HepG2 (cell line): ENCODE data around the gene UBAP1L. TPM values are rescaled to one million over a fixed set of nuclear protein-coding genes. Genes with fewer than 3 reads are reported as not detected.

ENCODE experiments used
- ARID3A ChIP-seq: IDR thresholded peaks from 2 replicates; pipeline ENCODE4 v1.6.1; 2012; ENCODE audit warnings: low read depth, low read length, improper control_type of control experiment
- BCL3 ChIP-seq: sonication (generic); formaldehyde crosslinking; IDR thresholded peaks from 2 replicates; pipeline ENCODE4 v1.5.1; 2020; ENCODE audit warnings: mild to moderate bottlenecking, missing genetic modification reagents, moderate library complexity
- EHMT2 ChIP-seq: fragments of 200-600 bp; sonication (generic); IDR thresholded peaks from 2 replicates; pipeline ENCODE4 v1.7.0; 2017; ENCODE audit warnings: antibody characterized with exemption, low read depth, low read length, borderline replicate concordance
- GATAD1 ChIP-seq: IDR thresholded peaks from 2 replicates; pipeline ENCODE4 v1.6.1; 2016; ENCODE audit warnings: missing genetic modification reagents, missing compliant biosample characterization
- KDM4B ChIP-seq: sonication (generic); formaldehyde crosslinking; IDR thresholded peaks from 2 replicates; pipeline ENCODE4 v1.4.0; 2020; ENCODE audit warnings: missing genetic modification reagents
- MXI1 ChIP-seq: IDR thresholded peaks from 3 replicates; pipeline ENCODE4 v1.6.1; 2012; ENCODE audit warnings: low read depth, low read length, inconsistent platforms, borderline replicate concordance
- MYPOP ChIP-seq: sonication (generic); formaldehyde crosslinking; IDR thresholded peaks from 2 replicates; pipeline ENCODE4 v1.8.1; 2023; ENCODE audit warnings: mild to moderate bottlenecking, moderate library complexity, missing genetic modification reagents
- NCOR1 ChIP-seq: fragments of 200-600 bp; sonication (generic); IDR thresholded peaks from 2 replicates; pipeline ENCODE4 v1.7.0; 2017; ENCODE audit warnings: antibody characterized with exemption, low read length, borderline replicate concordance
- NKX3-1 ChIP-seq: sonication (generic); formaldehyde crosslinking; IDR thresholded peaks from 2 replicates; pipeline ENCODE4 v1.5.0; 2020; ENCODE audit warnings: missing genetic modification reagents
- TBX3 ChIP-seq: fragments of 450-650 bp; IDR thresholded peaks from 2 replicates; pipeline ENCODE4 v1.6.1; 2017; ENCODE audit warnings: antibody characterized with exemption, mild to moderate bottlenecking, inconsistent platforms, borderline replicate concordance
- THAP7 ChIP-seq: sonication (generic); formaldehyde crosslinking; IDR thresholded peaks from 2 replicates; pipeline ENCODE4 v1.8.1; 2023; ENCODE audit warnings: mild to moderate bottlenecking, missing genetic modification reagents
- USF2 ChIP-seq, 2 experiments: sonication (generic) in 1 of 2; formaldehyde crosslinking in 1 of 2; IDR thresholded peaks; 2 replicates each; pipeline versions ENCODE4 v1.5.1 to v1.6.1; 2011 to 2020; ENCODE audit warnings: borderline replicate concordance in 1 of 2, low read depth in 1 of 2, low read length in 1 of 2, mild to moderate bottlenecking in 1 of 2, missing genetic modification reagents in 1 of 2, moderate library complexity in 1 of 2
- ZFP91 ChIP-seq: sonication (generic); formaldehyde crosslinking; IDR thresholded peaks from 2 replicates; pipeline ENCODE4 v1.9.0; 2022; ENCODE audit warnings: missing genetic modification reagents, mild to moderate bottlenecking, borderline replicate concordance
- ZNF12 ChIP-seq: sonication (generic); formaldehyde crosslinking; IDR thresholded peaks from 2 replicates; pipeline ENCODE4 v1.5.0; 2020; ENCODE audit warnings: missing genetic modification reagents
- ZNF264 ChIP-seq: sonication (generic); formaldehyde crosslinking; IDR thresholded peaks from 2 replicates; pipeline ENCODE4 v1.4.0; 2020; ENCODE audit warnings: missing genetic modification reagents
- ZNF549 ChIP-seq: sonication (generic); formaldehyde crosslinking; IDR thresholded peaks from 2 replicates; pipeline ENCODE4 v1.5.0; 2020; ENCODE audit warnings: missing genetic modification reagents
- ZNF589 ChIP-seq: sonication (generic); formaldehyde crosslinking; conservative IDR thresholded peaks from 2 replicates; pipeline ENCODE4 v1.8.0; 2022; ENCODE audit warnings: mild to moderate bottlenecking, moderate library complexity, missing genetic modification reagents
- ZNF713 ChIP-seq: sonication (generic); formaldehyde crosslinking; IDR thresholded peaks from 2 replicates; pipeline ENCODE4 v1.4.0; 2020; ENCODE audit warnings: mild to moderate bottlenecking, missing genetic modification reagents
- ZNF781 ChIP-seq: sonication (generic); formaldehyde crosslinking; IDR thresholded peaks from 2 replicates; pipeline ENCODE4 v1.5.1; 2020; ENCODE audit warnings: borderline replicate concordance, mild to moderate bottlenecking, missing genetic modification reagents; ENCODE audit errors: not compliant biosample characterization
- polyA plus RNA-seq, 8 experiments: library from polyadenylated mRNA; depleted of rRNA in 3 of 8; stranded (reverse) in 7 of 8; unstranded in 1 of 8; fragments of >200 nt; fragmentation: Illumina TruSeq in 4 of 8; extraction: Trizol in 4 of 8; gene quantifications; 2 replicates each; pipeline versions ENCODE4 v1.2.1 to v1.2.3, GENCODE V29; 2011 to 2016; ENCODE audit warnings: low read depth in 4 of 8, missing spikeins in 1 of 8, mixed read lengths in 1 of 8; ENCODE audit not compliant: insufficient read depth in 1 of 8
- total RNA-seq, 5 experiments: library from RNA; depleted of rRNA; stranded (reverse); fragments of >200 nt; fragmentation: Illumina TruSeq; extraction: Trizol; gene quantifications; 2 replicates each; pipeline ENCODE4 v1.2.3, GENCODE V29; 2016; ENCODE audit warnings: low read depth in 1 of 5

The UBAP1L gene
- total and polyA plus RNA-seq, 2 of the 13 experiments (the other 11 are each of a cell fraction or from before 2014, with no cell fraction given) = 0.86 to 1.4 TPM

GRCh38 chr15:65056868-65057548, 58.0 kb downstream of the UBAP1L start (continued):
- TF ChIP-seq ARID3A = no peak; the same call in 1 of the 2 replicates
- peak; percentile 98 for TF ChIP-seq MXI1
- peak; percentile 74; the same call in 1 of the 2 replicates for TF ChIP-seq EHMT2
- TF ChIP-seq MYPOP (CRISPR knock-in tag) = no peak
- TF ChIP-seq NKX3-1 (CRISPR knock-in tag) = no peak
- TF ChIP-seq ZFP91 (CRISPR knock-in tag) = peak; percentile 63
- no peak for TF ChIP-seq ZNF589 (CRISPR knock-in tag)
- TF ChIP-seq KDM4B (CRISPR knock-in tag) = 0 out of 2 replicates have a peak, but pooled peaks have one; percentile 45
- TF ChIP-seq ZNF12 (CRISPR knock-in tag) = 0 out of 2 replicates have a peak, but pooled peaks have one; percentile 50
- TF ChIP-seq NCOR1 = peak; percentile 74
- no peak for TF ChIP-seq ZNF264 (CRISPR knock-in tag)
- peak; percentile 63; the same call in 1 of the 2 replicates for TF ChIP-seq TBX3
- TF ChIP-seq GATAD1 (CRISPR knock-in tag) = peak; percentile 45; the same call in 1 of the 2 replicates
- TF ChIP-seq BCL3 (CRISPR knock-in tag) = 0 out of 2 replicates have a peak, but pooled peaks have one; percentile 18
- TF ChIP-seq ZNF781 (CRISPR knock-in tag) = no peak
- TF ChIP-seq THAP7 = no peak
- no peak for TF ChIP-seq ZNF549 (CRISPR knock-in tag)
- TF ChIP-seq ZNF713 (CRISPR knock-in tag) = no peak
- TF ChIP-seq USF2 (IDR thresholded peaks at IDR 0.05; ENCODE audit: low read depth, low read length) = peak; percentile 19; the same call in 1 of the 2 replicates
- 0 out of 2 replicates have a peak, but pooled peaks have one; percentile 48 for TF ChIP-seq USF2 (CRISPR knock-in tag; IDR thresholded peaks at IDR 0.05; ENCODE audit: borderline replicate concordance)
